Measurements from ENCODE around the gene ADGRG3. TPM values are rescaled to one million over a fixed set of nuclear protein-coding genes. Genes with fewer than 3 reads are reported as not detected.

ADGRG3 gene
- total and polyA plus RNA-seq, 2 of the 8 experiments (the other 6 are each of a cell fraction or from before 2014, with no cell fraction given) = 0.28 to 0.98 TPM

GRCh38 chr16:57651344-57652333, 16.5 kb upstream of the ADGRG3 start (continued):
- no peak for TF ChIP-seq RBBP5 (IDR thresholded peaks at IDR 0.05; ENCODE audit: borderline replicate concordance, low read depth, low read length)
